Breast epithelium (tissue), 3 donors: Measurements from ENCODE around the gene UNC5B.

Experiments
- CTCF ChIP-seq, 3 donors: fragments of 450-650 bp; IDR thresholded peaks; one replicate each; pipeline ENCODE4 v1.5.1; 2016 to 2017; ENCODE audit warnings: antibody characterized with exemption in 3 of 3, mild to moderate bottlenecking in 3 of 3, moderate library complexity in 3 of 3
- POLR2A ChIP-seq: fragments of 450-650 bp; IDR thresholded peaks from one replicate; pipeline ENCODE4 v1.6.1; 2016; ENCODE audit warnings: antibody characterized with exemption, mild to moderate bottlenecking, moderate library complexity
- POLR2AphosphoS5 ChIP-seq, 3 donors: sonication (generic); formaldehyde crosslinking; IDR thresholded peaks; one replicate each; pipeline ENCODE4 v1.6.1; 2017; ENCODE audit warnings: antibody characterized with exemption in 3 of 3

- TF ChIP-seq CTCF (IDR thresholded peaks at IDR 0.05) (no peak), POLR2A (no peak), POLR2AphosphoS5 (IDR thresholded peaks at IDR 0.05) (no peak)
Measured at GRCh38 chr10:71243756-71244395, 31.5 kb downstream of the UNC5B start.
